ENCODE results near the gene RAB3B. TPM values are rescaled to one million over a fixed set of nuclear protein-coding genes. Genes with fewer than 3 reads are reported as not detected.

Gene RAB3B
- total and polyA plus RNA-seq, 9 of the 15 experiments (the other 6 are each of a cell fraction or from before 2014, with no cell fraction given), result 0.07 to 0.47 (median 0.27) TPM

DNA sequence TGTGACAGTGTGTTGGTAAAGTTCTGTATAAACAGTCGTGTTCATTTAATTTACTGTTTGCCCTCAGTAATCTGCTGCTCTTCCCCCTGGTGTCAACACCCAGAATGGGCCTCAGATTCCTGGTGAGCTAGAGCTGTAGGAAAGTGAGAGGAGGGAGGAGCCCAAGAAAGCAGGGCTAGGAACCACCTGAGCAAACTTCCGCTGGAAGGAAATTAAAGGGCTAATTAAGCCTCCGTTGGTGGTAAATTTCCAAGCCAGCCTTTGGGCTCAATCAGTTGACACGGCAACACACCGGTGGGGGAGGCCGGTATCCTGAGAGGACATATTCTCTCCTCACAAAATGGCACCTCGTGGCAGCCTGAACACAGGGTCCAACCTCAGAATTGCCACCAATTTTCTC, 32.9 kb downstream of the RAB3B start (continued):
- TF ChIP-seq, protein P1, sequence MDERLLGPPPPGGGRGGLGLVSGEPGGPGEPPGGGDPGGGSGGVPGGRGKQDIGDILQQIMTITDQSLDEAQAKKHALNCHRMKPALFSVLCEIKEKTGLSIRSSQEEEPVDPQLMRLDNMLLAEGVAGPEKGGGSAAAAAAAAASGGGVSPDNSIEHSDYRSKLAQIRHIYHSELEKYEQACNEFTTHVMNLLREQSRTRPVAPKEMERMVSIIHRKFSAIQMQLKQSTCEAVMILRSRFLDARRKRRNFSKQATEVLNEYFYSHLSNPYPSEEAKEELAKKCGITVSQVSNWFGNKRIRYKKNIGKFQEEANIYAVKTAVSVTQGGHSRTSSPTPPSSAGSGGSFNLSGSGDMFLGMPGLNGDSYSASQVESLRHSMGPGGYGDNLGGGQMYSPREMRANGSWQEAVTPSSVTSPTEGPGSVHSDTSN (CRISPR knock-in tag; IDR thresholded peaks at IDR 0.05; ENCODE audit: low read depth), result no peak
- TF ChIP-seq, protein P1 (tag; conservative IDR thresholded peaks at IDR 0.05; ENCODE audit: low read depth), result no peak
- TF ChIP-seq, protein P2, sequence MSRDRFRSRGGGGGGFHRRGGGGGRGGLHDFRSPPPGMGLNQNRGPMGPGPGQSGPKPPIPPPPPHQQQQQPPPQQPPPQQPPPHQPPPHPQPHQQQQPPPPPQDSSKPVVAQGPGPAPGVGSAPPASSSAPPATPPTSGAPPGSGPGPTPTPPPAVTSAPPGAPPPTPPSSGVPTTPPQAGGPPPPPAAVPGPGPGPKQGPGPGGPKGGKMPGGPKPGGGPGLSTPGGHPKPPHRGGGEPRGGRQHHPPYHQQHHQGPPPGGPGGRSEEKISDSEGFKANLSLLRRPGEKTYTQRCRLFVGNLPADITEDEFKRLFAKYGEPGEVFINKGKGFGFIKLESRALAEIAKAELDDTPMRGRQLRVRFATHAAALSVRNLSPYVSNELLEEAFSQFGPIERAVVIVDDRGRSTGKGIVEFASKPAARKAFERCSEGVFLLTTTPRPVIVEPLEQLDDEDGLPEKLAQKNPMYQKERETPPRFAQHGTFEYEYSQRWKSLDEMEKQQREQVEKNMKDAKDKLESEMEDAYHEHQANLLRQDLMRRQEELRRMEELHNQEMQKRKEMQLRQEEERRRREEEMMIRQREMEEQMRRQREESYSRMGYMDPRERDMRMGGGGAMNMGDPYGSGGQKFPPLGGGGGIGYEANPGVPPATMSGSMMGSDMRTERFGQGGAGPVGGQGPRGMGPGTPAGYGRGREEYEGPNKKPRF (IDR thresholded peaks at IDR 0.05; ENCODE audit: low read depth, low read length), result no peak
- TF ChIP-seq, protein P3, sequence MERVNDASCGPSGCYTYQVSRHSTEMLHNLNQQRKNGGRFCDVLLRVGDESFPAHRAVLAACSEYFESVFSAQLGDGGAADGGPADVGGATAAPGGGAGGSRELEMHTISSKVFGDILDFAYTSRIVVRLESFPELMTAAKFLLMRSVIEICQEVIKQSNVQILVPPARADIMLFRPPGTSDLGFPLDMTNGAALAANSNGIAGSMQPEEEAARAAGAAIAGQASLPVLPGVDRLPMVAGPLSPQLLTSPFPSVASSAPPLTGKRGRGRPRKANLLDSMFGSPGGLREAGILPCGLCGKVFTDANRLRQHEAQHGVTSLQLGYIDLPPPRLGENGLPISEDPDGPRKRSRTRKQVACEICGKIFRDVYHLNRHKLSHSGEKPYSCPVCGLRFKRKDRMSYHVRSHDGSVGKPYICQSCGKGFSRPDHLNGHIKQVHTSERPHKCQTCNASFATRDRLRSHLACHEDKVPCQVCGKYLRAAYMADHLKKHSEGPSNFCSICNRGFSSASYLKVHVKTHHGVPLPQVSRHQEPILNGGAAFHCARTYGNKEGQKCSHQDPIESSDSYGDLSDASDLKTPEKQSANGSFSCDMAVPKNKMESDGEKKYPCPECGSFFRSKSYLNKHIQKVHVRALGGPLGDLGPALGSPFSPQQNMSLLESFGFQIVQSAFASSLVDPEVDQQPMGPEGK (CRISPR knock-in tag; IDR thresholded peaks at IDR 0.05; ENCODE audit: borderline replicate concordance), result no peak
- no peak for TF ChIP-seq ZNF143 (CRISPR knock-in tag; IDR thresholded peaks at IDR 0.05)
